Activated B cell treated with CpG ODN at 0.5 μM for 24 hours (primary cell): Measurements from ENCODE around the gene TMEM127. TPM values are rescaled to one million over a fixed set of nuclear protein-coding genes. Genes with fewer than 3 reads are reported as not detected.
"Not testable (repeated sequence)": the region's sequence is repeated elsewhere in the genome, so short reads cannot be mapped to it uniquely, and the experiment has no call there.

Experiments used
- ATAC-seq: fragments of 200-7000 bp; cut with Tn5 transposase; one replicate; pipeline ENCODE4 v1.10.0; 2021; ENCODE audit warnings: low read depth, mild to moderate bottlenecking, moderate library complexity
- CTCF ChIA-PET: fragments of 350-600 bp; sonication (Branson Sonifier 250); formaldehyde crosslinking; loops from one replicate; lab custom pipeline; 2021; ENCODE audit warnings: antibody characterized with exemption; lab: Charles Lee
- POLR2A ChIA-PET: fragments of 350-600 bp; sonication (Branson Sonifier 250); formaldehyde crosslinking; loops from one replicate; lab custom pipeline; 2021; ENCODE audit warnings: antibody characterized with exemption; lab: Charles Lee
- DNase-seq: peaks from one replicate; pipeline ENCODE4 v3.0.0; 2022
- H3K27ac Mint-ChIP-seq: one replicate; pipeline ENCODE4 v1.8.0; 2020; ENCODE audit warnings: mixed read lengths
- H3K27me3 Mint-ChIP-seq: one replicate; pipeline ENCODE4 v1.8.0; 2021; ENCODE audit warnings: mixed read lengths
- H3K36me3 Mint-ChIP-seq: one replicate; pipeline ENCODE4 v1.8.0; 2021; ENCODE audit warnings: low read depth, mixed read lengths
- H3K4me1 Mint-ChIP-seq: one replicate; pipeline ENCODE4 v1.8.0; 2021; ENCODE audit warnings: mixed read lengths
- H3K4me3 Mint-ChIP-seq: one replicate; pipeline ENCODE4 v1.8.0; 2020; ENCODE audit warnings: mild to moderate bottlenecking, mixed read lengths
- H3K9me3 Mint-ChIP-seq: one replicate; pipeline ENCODE4 v1.8.0; 2020; ENCODE audit warnings: mixed read lengths
- intact Hi-C: fragments of 100-400 bp; cut with micrococcal nuclease; formaldehyde crosslinking; loops from one replicate; pipeline ENCODE4 v1.15.1; 2024
- total RNA-seq: library from RNA; stranded (reverse); gene quantifications from 2 replicates; pipeline ENCODE4 v1.2.3, GENCODE V29; 2022
- TF ChIP-seq, protein P1 (sequence below): fragments of 200-600 bp; IDR thresholded peaks from one replicate; pipeline ENCODE4 v1.8.0; 2022; ENCODE audit warnings: antibody characterized with exemption, mild to moderate bottlenecking

TMEM127 gene
- total RNA-seq, 1 donor from 2014 or later, result 43.2 TPM

DNA sequence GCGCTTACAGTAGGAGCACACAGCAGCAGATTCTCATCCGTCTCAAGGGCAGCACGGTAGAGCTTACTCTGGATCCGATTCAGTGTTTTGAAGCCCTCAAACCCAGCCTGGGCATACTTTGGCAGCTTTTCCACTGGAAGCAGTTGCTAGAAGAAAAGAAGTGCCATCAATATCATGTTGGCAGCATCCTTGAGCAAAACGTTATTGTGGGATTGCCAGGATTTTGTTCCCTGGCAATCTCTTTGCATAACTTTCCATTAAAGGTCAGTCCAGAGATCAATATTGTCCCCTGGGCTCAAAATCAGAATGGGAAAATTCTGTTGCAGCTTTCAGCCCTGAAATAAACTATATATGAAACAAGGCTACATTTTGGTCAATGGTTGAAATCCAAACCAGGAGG is 31.1 kb upstream of the TMEM127 start:
- H3K9me3 Mint-ChIP-seq, result no peaks in the 10 kb centered on the region
- peaks cover 88% of the 10 kb centered on the region for H3K36me3 Mint-ChIP-seq
- ATAC-seq (no peak), DNase-seq (no peak)
- intact Hi-C loops, result no loop called here
- TF ChIP-seq, protein P1, sequence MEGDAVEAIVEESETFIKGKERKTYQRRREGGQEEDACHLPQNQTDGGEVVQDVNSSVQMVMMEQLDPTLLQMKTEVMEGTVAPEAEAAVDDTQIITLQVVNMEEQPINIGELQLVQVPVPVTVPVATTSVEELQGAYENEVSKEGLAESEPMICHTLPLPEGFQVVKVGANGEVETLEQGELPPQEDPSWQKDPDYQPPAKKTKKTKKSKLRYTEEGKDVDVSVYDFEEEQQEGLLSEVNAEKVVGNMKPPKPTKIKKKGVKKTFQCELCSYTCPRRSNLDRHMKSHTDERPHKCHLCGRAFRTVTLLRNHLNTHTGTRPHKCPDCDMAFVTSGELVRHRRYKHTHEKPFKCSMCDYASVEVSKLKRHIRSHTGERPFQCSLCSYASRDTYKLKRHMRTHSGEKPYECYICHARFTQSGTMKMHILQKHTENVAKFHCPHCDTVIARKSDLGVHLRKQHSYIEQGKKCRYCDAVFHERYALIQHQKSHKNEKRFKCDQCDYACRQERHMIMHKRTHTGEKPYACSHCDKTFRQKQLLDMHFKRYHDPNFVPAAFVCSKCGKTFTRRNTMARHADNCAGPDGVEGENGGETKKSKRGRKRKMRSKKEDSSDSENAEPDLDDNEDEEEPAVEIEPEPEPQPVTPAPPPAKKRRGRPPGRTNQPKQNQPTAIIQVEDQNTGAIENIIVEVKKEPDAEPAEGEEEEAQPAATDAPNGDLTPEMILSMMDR, result no peak
- H3K27ac Mint-ChIP-seq, result no peak overlapping the region
- ChIA-PET POLR2A (interaction anchor here (1.1 kb wide), 1 partner anchor 24 kb away, joined by 3 read pairs; no protein-coding TSS in a partner anchor), CTCF (no interaction called here)
- H3K27me3 Mint-ChIP-seq, result no peaks in the 10 kb centered on the region
- no peak overlapping the region for H3K4me3 Mint-ChIP-seq
- H3K4me1 Mint-ChIP-seq, result peaks cover 6% of the 10 kb centered on the region

DNA sequence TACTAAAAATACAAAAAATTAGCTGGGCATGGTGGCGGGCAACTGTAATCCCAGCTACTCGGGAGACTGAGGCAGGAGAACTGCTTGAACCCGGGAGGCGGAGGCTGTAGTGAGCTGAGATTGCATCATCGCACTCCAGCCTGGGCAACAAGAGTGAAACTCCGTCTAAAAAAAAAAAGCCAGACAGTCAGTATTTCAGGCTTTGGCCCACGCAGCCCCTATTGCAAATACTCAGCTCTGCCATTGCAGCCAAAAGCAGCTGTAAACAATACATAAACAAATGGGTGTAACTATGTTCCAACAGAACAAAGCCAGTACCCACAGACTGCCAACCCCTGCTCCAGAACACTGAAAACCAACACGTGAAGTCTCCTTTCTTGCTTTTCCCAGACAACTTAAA is 28.5 kb upstream of the TMEM127 start:
- CTCF ChIA-PET, result not testable (repeated sequence)

DNA sequence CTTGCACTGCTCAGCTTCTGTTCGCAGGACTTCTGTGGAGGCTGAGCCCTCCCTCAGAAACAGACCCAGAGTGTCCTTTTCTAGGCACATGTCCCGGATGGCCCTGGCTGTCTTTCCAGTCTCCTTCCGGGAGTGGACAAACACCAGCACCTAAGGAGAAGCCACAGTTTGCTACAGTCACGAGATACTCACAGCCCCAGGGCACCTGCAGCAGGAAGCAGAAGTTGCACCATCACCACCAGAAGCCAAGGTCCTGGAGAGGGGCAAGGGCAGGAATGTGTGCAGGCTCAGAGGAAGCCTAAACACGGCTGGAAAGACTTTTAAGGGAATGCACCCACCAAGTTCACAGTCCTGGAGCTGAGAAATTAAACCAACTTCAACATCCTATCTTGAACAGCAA is 26.0 kb upstream of the TMEM127 start:
- TF ChIP-seq, protein P1, result no peak
- Mint-ChIP-seq H3K4me3 (no peak overlapping the region), H3K9me3 (no peaks in the 10 kb centered on the region), H3K27ac (no peak overlapping the region), H3K27me3 (no peaks in the 10 kb centered on the region), H3K4me1 (no peaks in the 10 kb centered on the region), H3K36me3 (peaks cover 93% of the 10 kb centered on the region)
- intact Hi-C loops, result no loop called here
- DNase-seq (no peak), ATAC-seq (no peak)
- CTCF ChIA-PET, result no interaction called here
- POLR2A ChIA-PET, result interaction anchor here (0.6 kb wide), 1 partner anchor 42 kb away, joined by 5 read pairs; no protein-coding TSS in a partner anchor

More for the DNA sequence above, 28.5 kb upstream of the TMEM127 start:
- peaks cover 93% of the 10 kb centered on the region for H3K36me3 Mint-ChIP-seq
- H3K4me3 Mint-ChIP-seq, H3K4me1 Mint-ChIP-seq, intact Hi-C loops, DNase-seq, ATAC-seq, H3K9me3 Mint-ChIP-seq, H3K27ac Mint-ChIP-seq, H3K27me3 Mint-ChIP-seq: not testable (repeated sequence)
- POLR2A ChIA-PET, result interaction anchor here (1.3 kb wide), 1 partner anchor 27 kb away, joined by 3 read pairs; no protein-coding TSS in a partner anchor

DNA sequence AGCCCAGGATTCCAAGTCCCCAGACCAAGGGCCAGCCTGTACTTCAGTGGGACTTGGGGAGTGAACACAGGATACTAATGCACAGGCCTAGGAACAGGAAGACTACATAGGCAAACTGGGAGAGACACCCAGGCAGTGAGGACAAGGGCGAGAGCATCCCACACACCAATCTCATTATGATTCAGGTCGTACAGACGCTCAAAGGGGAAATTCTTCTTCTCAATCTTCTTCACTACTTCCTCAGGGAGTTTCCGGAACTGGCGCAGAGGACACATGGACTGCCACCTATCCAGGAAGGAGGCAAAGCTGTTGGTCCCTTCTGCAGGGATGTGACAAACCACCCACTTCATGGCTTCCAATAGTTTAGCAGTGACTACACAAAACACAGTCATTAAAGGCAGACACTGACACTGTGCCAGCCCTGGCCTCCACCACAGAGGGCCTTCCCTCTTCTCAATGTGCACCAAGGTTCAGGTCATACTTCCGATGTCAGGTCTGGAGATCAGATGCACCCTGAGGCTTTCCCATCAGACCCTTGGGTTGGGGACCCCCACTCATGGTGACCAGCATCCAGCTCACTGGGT is 21.6 kb upstream of the TMEM127 start:
- TF ChIP-seq, protein P1, result no peak
- Mint-ChIP-seq H3K9me3 (no peaks in the 10 kb centered on the region), H3K27me3 (no peaks in the 10 kb centered on the region), H3K27ac (no peak overlapping the region), H3K4me3 (no peak overlapping the region), H3K4me1 (no peaks in the 10 kb centered on the region), H3K36me3 (peaks cover 100% of the 10 kb centered on the region)
- DNase-seq, result no peak
- POLR2A ChIA-PET, result no interaction called here
- CTCF ChIA-PET, result no interaction called here
- no peak for ATAC-seq
- intact Hi-C loops, result no loop called here

DNA sequence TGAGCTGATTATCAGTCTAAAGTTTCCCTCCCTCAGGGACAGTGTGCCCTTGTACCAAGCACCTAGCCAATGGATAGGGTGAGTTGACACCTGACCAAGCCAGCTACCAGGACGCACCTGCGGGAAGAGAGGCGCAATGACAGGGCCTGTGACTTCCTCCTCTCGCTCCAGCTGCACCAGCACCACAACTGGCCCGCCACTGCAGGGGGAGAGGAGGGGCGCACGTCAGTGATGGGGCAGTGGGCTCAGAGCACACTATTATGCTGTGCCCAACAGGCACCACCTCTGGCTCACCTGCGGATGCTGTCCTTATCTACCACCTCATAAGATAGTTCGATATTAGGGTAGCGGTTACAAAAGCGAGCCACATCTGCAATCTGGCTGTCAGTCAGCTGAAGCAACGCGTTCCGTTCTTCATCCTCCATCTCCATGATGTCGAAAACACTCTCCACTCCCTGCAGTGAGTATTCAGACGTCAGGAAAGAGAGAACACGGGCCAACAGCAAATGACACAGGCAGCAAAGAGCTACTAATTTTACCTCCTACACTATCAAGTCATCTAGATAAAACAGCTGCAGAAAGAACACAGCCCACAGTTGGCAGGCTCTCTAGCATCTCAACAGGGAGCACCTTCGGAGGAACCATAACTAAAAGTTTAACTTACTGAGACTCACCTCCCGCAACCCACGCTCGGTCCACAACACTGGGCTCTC is 11.1 kb upstream of the TMEM127 start:
- Mint-ChIP-seq H3K4me1 (no peaks in the 10 kb centered on the region), H3K9me3 (no peaks in the 10 kb centered on the region), H3K36me3 (peaks cover 84% of the 10 kb centered on the region), H3K4me3 (no peak overlapping the region), H3K27ac (no peak overlapping the region), H3K27me3 (no peaks in the 10 kb centered on the region)
- ATAC-seq, result no peak
- ChIA-PET POLR2A (interaction anchor here (0.6 to 1.9 kb wide), 2 partner anchors 10 to 132 kb away, joined by 4 read pairs; partner anchors contain the start of gene DUSP2), CTCF (no interaction called here)
- intact Hi-C loops, result no loop called here
- TF ChIP-seq, protein P1, result no peak
- DNase-seq, result no peak
